Myocyte (in vitro differentiated cells): ENCODE measurements around the gene PSORS1C1. TPM values are rescaled to one million over a fixed set of nuclear protein-coding genes. Genes with fewer than 3 reads are reported as not detected.
A peak's percentile ranks its signal among the peaks of the same experiment; 100 is the strongest.

Experiments used
- DNase-seq: peaks from one replicate; pipeline ENCODE4 v3.0.0-alpha.2; 2012; ENCODE audit warnings: low read depth
- total RNA-seq: library from RNA; depleted of rRNA; stranded (reverse); fragments of >200 nt; gene quantifications from 2 replicates; pipeline ENCODE4 v1.2.3, GENCODE V29; 2014

Gene PSORS1C1
- total RNA-seq, 1 donor from 2014 or later = 0.29 TPM

DNA sequence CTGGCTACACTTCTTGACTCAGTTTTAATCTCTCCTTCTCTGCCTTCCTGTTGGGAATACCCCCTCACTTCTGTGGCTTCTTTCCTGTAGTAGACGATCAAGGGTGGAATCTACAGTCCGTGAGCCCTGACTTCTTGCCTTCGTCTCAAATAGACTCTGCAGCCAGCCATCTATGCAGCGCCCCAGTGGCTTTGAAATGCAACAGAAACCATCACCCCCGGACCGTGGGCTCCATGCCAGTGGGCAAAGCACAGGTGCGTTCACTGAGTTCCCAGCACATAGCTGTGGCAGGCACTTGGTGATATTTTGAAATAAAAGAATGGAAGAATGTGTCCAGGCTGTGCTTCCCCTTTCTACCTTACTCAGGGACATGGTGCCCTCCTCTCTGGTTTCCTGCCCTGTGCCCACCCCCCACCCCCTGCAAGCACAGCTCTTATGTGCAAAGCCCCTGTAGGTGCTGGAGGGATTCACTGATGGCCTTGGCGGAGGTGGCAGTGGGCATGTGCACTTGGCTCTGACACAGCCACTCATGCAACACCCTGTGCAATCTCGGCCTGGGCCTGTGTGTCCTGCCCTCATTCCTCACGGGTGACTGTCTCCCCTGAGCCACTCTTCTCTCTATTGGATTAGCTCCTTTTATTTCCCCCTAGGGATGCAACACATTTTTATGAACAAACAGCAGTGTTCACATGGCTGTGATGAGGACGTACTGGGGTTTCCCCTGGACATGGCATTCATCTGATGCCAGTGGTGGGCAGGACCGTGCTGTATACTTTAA is 11.2 kb downstream of the PSORS1C1 start:
- peak; percentile 73 for DNase-seq

GRCh38 chr6:31126396-31127175 is 12.0 kb downstream of the PSORS1C1 start:
- peak; percentile 77 for DNase-seq

- DNase-seq = peak; percentile 56
Measured at GRCh38 chr6:31128093-31128676, 13.6 kb downstream of the PSORS1C1 start.

GRCh38 chr6:31129130-31129529 is 14.5 kb downstream of the PSORS1C1 start:
- DNase-seq = no peak

- no peak for DNase-seq
Measured at GRCh38 chr6:31130751-31131150, 16.2 kb downstream of the PSORS1C1 start.

DNA sequence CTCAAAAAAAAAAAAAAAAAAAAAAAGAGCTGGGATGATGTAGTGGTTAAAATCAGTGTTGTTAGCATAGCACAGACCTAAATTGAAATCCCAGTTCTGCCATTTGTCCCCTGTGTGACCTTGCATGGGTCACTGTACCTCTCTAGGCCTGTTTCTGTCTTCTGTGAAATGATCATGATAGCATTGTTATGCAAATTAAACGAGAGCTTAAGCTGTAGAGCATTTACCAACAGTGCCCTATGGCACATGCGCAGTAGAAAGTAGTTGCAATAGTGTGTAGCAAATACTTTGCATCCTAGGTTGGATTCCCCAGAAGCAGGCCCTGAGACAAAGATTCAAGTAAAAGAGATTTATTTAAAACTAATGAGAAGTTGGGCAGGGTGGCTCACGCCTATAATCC is 17.0 kb downstream of the PSORS1C1 start:
- DNase-seq = no peak

- DNase-seq = no peak
Measured at GRCh38 chr6:31132806-31133205, 18.2 kb downstream of the PSORS1C1 start.

DNA sequence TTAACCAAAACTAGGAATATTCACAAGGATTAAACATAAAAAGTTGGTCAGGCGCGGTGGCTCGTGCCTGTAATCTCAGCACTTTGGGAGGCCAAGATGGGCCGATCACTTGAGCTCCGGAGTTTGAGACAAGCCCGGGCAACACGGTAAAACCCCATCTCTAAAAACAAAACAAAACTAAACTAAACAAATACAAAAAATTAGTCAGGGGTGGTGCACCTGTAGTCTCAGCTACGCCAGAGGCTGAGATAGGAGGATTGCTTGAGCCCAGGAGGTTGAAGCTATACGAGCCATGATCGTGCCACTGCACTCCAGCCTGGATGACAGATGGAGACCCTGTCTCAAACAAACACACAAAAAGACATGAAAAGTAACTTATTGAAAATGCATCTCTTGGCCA is 21.1 kb downstream of the PSORS1C1 start:
- DNase-seq = no peak

DNA sequence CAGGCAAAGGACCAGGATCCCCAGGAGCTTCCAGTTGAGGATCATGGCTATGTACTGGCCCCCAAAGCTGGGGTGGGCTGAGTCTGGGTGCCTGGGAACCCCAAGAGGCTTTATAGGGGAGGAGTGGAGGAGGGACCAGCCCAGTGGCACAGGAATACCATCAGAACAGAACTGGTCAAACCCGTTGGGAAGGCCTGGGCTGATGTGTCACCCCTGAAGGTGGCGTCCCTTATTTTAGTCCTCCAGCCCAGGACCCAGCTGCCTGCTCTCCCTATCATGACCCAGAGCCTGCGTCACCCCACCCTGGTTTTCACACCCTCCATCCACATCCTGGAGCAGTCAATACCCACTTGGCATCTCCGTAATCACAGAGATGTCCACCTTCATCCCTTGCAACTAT is 24.4 kb downstream of the PSORS1C1 start, which contains the start of gene PSORS1C2:
PSORS1C2 (minus strand) TSS at position 85 of the 400 bp plus-strand sequence; CDS start at position 45, 40 bp downstream.
- no peak for DNase-seq

- DNase-seq = no peak
Measured at GRCh38 chr6:31139599-31139998, 25.0 kb downstream of the PSORS1C1 start.

- DNase-seq = no peak
Measured at GRCh38 chr6:31140643-31141042, 26.0 kb downstream of the PSORS1C1 start.

- DNase-seq = no peak
Measured at GRCh38 chr6:31142361-31142761, 27.8 kb downstream of the PSORS1C1 start.

- DNase-seq = peak; percentile 32
Measured at GRCh38 chr6:31143148-31143547, 28.5 kb downstream of the PSORS1C1 start.

- no peak for DNase-seq
Measured at GRCh38 chr6:31144296-31144969, 29.8 kb downstream of the PSORS1C1 start.

DNA sequence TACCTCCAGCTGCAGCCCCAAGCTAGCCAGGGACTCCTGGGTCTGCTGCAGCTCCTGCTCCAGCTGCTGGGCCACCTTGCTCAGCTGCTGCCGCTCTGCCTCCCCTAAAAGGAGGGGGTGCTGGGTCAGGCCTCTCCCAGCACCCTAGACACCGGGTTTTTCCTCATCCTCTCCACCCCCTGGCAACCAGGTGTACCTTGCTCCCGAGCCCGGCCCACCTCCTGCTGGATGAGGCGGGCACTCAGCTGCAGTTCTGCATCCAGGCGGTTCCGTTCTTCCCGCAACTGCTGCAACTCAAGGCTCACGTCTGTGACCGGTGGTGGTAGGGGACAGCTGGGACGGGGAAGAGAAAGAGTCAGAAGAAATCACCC is 30.4 kb downstream of the PSORS1C1 start:
- DNase-seq = no peak

DNA sequence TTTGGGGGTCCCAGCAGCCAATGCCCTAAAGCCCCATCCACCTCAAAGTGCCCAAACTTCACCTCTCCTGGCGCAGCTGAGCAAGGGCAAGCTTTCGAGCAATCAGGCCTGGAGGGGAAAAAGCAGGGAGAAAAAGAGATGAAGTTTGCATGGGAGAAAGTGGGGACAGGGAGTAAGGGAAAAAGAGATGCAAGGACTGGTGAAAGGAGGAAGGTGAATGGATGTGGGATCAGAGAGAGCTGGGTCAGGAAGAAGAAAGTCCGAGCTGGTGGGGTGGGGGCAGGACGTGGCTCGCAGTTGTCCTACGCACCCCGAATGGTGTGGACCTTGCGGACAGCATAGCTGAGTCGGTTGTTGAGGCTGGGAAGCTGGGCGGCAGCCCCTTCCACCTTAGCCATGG is 30.8 kb downstream of the PSORS1C1 start:
- no peak for DNase-seq

DNA sequence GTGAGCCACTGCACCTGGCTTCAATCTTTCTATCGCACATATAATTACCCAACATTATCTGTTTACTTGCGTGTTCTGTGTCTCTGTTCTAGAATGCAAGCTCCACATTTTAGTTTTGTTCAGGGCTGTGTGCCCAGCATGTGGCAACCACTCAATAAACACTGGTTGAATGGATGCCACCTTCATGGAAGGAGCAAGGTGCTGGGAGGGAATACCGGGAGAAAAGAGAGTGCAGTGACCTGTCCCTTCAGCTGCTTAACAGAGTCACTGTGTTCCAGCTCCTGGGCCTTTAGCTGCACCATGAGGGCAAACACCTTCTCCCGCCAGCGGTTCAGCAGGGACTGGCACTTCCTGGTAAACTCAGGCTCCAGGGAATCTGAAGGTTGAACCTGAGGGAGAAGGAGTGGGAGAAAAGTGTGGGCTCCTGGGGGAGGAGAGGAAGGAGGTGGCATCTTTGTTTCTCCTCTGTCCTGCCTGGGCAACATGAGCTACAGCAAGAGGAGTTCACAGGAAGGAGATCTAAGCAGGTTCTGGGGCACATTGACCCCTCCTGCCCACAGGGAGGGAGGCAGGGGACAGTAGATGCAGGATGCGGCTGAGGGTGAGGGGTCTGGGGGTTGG is 35.3 kb downstream of the PSORS1C1 start:
- DNase-seq = no peak

DNA sequence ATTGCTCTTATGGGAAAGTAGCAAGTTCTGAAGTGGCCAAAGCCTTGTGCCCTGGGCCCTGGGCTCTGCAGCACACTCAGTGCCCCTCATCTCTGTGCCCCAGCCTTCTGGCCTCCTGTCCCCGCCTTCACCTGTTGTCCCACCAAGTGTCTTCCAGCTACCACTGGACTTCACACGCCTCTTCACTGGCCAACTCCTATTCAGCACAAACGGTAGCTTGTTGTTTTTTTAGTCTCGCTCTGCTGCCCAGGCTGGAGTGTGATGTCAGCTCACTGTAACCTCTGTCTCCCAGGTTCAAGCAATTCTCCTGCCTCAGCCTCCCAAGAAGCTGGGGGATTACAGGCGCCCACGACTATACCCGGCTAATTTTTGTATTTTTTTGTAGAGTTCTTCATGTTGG is 38.2 kb downstream of the PSORS1C1 start:
- DNase-seq = no peak

DNA sequence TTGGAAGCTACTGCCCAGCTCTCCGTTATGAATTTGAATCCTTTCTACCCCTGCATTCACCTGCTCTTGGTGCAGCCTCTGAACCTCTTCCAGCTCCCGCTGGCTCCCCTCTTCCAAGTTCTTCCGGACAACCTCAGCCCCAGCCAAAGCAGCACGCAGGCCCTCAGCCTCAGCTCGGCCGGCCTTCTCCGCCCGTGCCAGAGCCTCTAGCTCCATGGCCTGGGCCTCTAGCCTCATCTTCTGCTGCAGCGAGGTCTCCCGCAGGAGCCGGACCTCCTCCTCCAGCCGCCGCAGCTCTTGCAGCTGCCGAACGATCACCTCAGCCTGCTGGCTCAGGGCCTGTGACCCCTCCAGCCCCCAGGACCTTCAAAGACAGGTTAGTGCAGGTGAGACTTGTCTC is 39.8 kb downstream of the PSORS1C1 start:
- DNase-seq = no peak

DNA sequence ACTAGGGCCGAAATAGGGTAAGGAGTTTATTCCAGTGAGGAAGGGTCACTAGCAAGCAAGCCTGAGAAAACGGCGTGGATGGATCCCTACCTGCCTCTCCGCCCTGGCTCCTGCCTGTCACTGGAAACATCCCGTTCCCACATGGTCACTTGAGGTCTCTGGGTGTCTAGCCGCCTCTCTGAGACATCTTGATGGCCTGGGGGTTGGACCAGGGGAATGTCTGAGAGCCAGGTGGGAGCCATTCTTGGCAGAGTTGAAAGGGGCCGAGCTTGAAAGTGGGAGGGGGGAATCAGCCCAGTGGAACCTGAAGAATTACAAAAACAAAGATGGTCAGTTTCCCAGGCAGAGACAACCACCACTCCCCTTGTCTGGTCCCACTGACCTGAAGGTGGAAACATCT is 42.0 kb downstream of the PSORS1C1 start:
- DNase-seq = no peak

DNA sequence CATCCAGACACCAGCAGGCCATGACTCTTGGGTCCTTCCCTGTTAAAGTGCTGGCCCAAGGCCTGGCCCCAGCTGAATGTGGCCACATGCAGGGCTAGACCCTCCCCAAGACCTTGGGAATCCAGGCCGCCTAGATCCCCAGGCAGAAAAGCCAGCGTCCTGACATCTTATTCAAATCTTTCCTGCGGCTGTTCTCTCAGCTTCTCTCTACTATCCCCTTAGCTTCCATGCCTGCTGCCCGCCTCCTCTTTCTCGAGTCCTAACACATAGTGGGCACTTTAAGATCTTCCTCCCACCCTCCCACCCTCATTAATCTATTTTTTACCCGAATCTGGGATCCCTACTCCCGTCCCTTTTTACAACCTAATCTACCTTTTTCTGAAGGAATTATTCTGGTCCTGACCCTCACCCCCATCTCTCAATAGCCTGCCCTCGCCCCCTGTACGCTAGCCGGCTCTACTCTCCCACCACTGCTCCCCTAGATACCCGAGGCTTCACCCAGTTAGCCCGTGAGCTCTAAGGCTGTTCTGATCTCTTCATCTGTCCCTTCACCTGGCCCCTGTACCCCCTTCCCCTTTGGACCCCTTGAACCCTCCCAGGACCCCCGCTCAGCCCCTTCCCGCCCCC is 43.0 kb downstream of the PSORS1C1 start, which contains the start of gene CCHCR1:
CCHCR1 (minus strand) TSS at position 290 of the 627 bp plus-strand sequence; CDS start at position 88, 202 bp downstream.
- DNase-seq = no peak
